C4-2B (cell line): ENCODE data around the gene PDLIM7.

Experiments
- CTCF ChIP-seq: fragments of 450-650 bp; conservative IDR thresholded peaks from 2 replicates; pipeline ENCODE4 v1.5.1; 2017; ENCODE audit warnings: mild to moderate bottlenecking
- ZFX ChIP-seq: fragments of 450-650 bp; IDR thresholded peaks from 2 replicates; pipeline ENCODE4 v1.6.1; 2017

- TF ChIP-seq CTCF (peak; percentile 99), ZFX (no peak)
Measured at GRCh38 chr5:177500685-177501522, 3.5 kb upstream of the PDLIM7 start.
